Lung (tissue), 12 donors: ENCODE measurements around the gene ATP11A. TPM values are rescaled to one million over a fixed set of nuclear protein-coding genes. Genes with fewer than 3 reads are reported as not detected.

Source experiments
- ATAC-seq: fragments of 200-7000 bp; cut with Tn5 transposase; one replicate; pipeline ENCODE4 v1.9.1; 2020; ENCODE audit warnings: moderate number of reproducible peaks; ENCODE audit not compliant: insufficient read depth, low FRiP score
- DNase-seq, 3 donors: peaks; one replicate each; pipeline ENCODE4 v3.0.0-alpha.2; 2013 to 2017
- H3K27ac ChIP-seq, 2 donors: one replicate each; pipeline ENCODE4 v1.5.1; 2013; ENCODE audit warnings: mild to moderate bottlenecking in 2 of 2, moderate library complexity in 2 of 2, control low read depth in 1 of 2, inconsistent platforms in 1 of 2, low read depth in 1 of 2, low read length in 1 of 2
- H3K27me3 ChIP-seq, 3 donors: one replicate each; pipeline ENCODE4 v1.5.1; 2013; ENCODE audit warnings: low read length in 2 of 3; ENCODE audit not compliant: control insufficient read depth in 3 of 3, insufficient read depth in 3 of 3
- H3K36me3 ChIP-seq, 4 donors: one replicate each; pipeline ENCODE4 v1.5.1; 2013; ENCODE audit warnings: low read length in 4 of 4, mild to moderate bottlenecking in 1 of 4, moderate library complexity in 1 of 4; ENCODE audit not compliant: control insufficient read depth in 4 of 4, insufficient read depth in 4 of 4
- H3K4me1 ChIP-seq, 5 donors: one replicate each; pipeline ENCODE4 v1.5.1; 2013; ENCODE audit warnings: low read length in 5 of 5, mild to moderate bottlenecking in 2 of 5, moderate library complexity in 1 of 5; ENCODE audit not compliant: control insufficient read depth in 5 of 5, insufficient read depth in 5 of 5
- H3K4me3 ChIP-seq: one replicate; pipeline ENCODE4 v1.5.1; 2013; ENCODE audit warnings: mild to moderate bottlenecking, control low read depth, moderate library complexity
- H3K9ac ChIP-seq, 2 donors: one replicate each; pipeline ENCODE4 v1.5.1; 2013; ENCODE audit warnings: low read length in 2 of 2, control low read depth in 1 of 2; ENCODE audit not compliant: insufficient read depth in 1 of 2
- H3K9me3 ChIP-seq, 4 donors: one replicate each; pipeline ENCODE4 v1.5.1; 2013; ENCODE audit warnings: low read length in 3 of 4, mild to moderate bottlenecking in 1 of 4, moderate library complexity in 1 of 4; ENCODE audit not compliant: control insufficient read depth in 4 of 4, insufficient read depth in 3 of 4
- WGBS, 2 donors: extraction: QIAGEN DNeasy Blood & Tissue Kit; methylation state at CpG; one replicate each; pipeline ENCODE4 v1.1.7; 2013; 5-methylcytosine and 5-hydroxymethylcytosine counted together
- polyA plus RNA-seq, 2 donors: library from polyadenylated mRNA; stranded (reverse); fragments of 200-250 nt; gene quantifications; one replicate each; pipeline ENCODE4 v1.2.1, GENCODE V29; 2013
- total RNA-seq, 2 donors: library from RNA; depleted of rRNA in 1 of 2; stranded (reverse); fragments of >200 nt in 1 of 2; gene quantifications; one replicate each; pipeline ENCODE4 v1.2.1, GENCODE V29; 2014 to 2021
- TF ChIP-seq, protein P1 (sequence below): IDR thresholded peaks from 2 replicates; pipeline ENCODE4 v1.5.1; 2012; ENCODE audit warnings: mild to moderate bottlenecking; ENCODE audit errors: control extremely low read depth, extremely low read depth
- donor health status: control.
- donor health status: control.
- donor health status: Bipolar disorder and iron deficiency.
- donor health status: healthy.
- donor health status: DM: yes; HTN: yes; CAD: no.

The ATP11A gene
- total and polyA plus RNA-seq, 4 donors = 46.3 to 317 (median 162) TPM

DNA sequence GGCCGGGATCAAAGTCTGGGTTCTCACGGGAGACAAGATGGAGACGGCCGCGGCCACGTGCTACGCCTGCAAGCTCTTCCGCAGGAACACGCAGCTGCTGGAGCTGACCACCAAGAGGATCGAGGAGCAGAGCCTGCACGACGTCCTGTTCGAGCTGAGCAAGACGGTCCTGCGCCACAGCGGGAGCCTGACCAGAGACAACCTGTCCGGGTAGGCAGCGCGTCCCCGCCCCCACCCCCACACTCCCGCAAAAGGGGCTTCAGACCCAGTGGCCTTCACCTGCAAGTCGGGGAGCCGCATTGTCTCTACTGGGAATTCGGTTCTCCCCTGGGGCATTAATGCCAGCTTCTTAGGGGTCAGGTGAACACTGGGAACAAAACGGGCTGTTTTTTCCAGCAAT is 164.5 kb downstream of the ATP11A start:
- TF ChIP-seq, protein P1, sequence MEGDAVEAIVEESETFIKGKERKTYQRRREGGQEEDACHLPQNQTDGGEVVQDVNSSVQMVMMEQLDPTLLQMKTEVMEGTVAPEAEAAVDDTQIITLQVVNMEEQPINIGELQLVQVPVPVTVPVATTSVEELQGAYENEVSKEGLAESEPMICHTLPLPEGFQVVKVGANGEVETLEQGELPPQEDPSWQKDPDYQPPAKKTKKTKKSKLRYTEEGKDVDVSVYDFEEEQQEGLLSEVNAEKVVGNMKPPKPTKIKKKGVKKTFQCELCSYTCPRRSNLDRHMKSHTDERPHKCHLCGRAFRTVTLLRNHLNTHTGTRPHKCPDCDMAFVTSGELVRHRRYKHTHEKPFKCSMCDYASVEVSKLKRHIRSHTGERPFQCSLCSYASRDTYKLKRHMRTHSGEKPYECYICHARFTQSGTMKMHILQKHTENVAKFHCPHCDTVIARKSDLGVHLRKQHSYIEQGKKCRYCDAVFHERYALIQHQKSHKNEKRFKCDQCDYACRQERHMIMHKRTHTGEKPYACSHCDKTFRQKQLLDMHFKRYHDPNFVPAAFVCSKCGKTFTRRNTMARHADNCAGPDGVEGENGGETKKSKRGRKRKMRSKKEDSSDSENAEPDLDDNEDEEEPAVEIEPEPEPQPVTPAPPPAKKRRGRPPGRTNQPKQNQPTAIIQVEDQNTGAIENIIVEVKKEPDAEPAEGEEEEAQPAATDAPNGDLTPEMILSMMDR = no peak
- ATAC-seq (no peak), DNase-seq (no peak)
- Histone ChIP-seq H3K36me3 (peaks cover 13 to 46% (median 31%) of the 10 kb centered on the region in 4 donors), H3K27me3 (no peaks in the 10 kb centered on the region), H3K9me3 (no peaks in the 10 kb centered on the region), H3K27ac (no peak overlapping the region), H3K9ac (no peak overlapping the region), H3K4me1 (no peaks in the 10 kb centered on the region), H3K4me3 (no peak overlapping the region)
- 97 to 98% methylated on average over 25 of the region's 25 CpGs for WGBS, 2 donors

DNA sequence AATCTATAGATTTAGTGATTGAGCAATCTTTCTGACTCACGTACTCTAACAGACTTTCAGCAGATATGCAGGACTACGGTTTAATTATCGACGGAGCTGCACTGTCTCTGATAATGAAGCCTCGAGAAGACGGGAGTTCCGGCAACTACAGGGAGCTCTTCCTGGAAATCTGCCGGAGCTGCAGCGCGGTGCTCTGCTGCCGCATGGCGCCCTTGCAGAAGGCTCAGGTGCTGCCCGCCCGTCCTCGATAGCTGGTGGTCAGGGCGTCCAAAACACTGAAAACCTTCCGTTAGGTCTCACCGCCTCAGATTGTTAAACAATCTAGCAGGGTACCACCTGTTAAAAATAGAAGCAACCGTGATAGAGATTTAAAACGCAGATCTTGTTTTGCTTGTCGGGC is 166.0 kb downstream of the ATP11A start:
- no peaks in the 10 kb centered on the region for H3K27me3 ChIP-seq
- WGBS, 2 donors = 97% methylated on average over 21 of the region's 21 CpGs
- ATAC-seq = no peak
- no peak for DNase-seq
- TF ChIP-seq, protein P1 = no peak
- H3K27ac ChIP-seq = no peak overlapping the region
- H3K4me1 ChIP-seq = peaks cover 0 to 3% (median 0%) of the 10 kb centered on the region in 5 donors
- H3K4me3 ChIP-seq = no peak overlapping the region
- peaks cover 18 to 51% (median 37%) of the 10 kb centered on the region in 4 donors for H3K36me3 ChIP-seq
- no peak overlapping the region for H3K9ac ChIP-seq
- H3K9me3 ChIP-seq = no peaks in the 10 kb centered on the region

DNA sequence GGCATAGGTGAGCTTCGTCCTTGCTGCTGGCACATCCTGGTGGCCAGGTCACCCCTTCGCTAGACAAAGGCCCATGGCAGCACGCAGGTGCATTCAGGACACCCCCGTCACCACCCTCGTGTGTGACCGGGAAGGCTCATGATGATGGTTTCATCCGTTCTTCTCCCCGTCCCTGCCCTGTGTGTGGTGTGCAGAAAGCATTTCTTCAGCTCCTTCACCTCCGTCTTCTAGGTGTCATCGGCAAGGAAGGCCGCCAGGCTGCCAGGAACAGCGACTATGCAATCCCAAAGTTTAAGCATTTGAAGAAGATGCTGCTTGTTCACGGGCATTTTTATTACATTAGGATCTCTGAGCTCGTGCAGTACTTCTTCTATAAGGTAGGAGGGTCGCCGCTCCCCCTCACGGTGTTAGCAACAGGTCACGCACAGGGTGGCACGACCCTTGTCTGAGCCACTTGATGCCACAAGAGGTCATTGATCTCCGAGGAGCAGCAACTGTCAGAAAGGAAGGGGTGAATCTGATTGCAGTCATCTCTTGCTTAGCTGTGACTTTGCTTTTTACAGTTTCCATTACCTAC is 168.2 kb downstream of the ATP11A start:
- DNase-seq = no peak
- TF ChIP-seq, protein P1 = no peak
- H3K27ac ChIP-seq = no peak overlapping the region

More for the DNA sequence above, 168.2 kb downstream of the ATP11A start:
- no peak overlapping the region for H3K9ac ChIP-seq
- peaks cover 15 to 56% (median 35%) of the 10 kb centered on the region in 4 donors for H3K36me3 ChIP-seq
- H3K9me3 ChIP-seq = peaks cover 0 to 1% (median 0%) of the 10 kb centered on the region in 4 donors
- no peaks in the 10 kb centered on the region for H3K27me3 ChIP-seq
- peaks cover 0 to 3% (median 0%) of the 10 kb centered on the region in 5 donors for H3K4me1 ChIP-seq
- no peak overlapping the region for H3K4me3 ChIP-seq
- WGBS, 2 donors = 96 to 97% methylated on average over 20 of the region's 20 CpGs
- ATAC-seq = no peak
